K562 (cell line): ENCODE results near the gene CNN3. TPM values are rescaled to one million over a fixed set of nuclear protein-coding genes. Genes with fewer than 3 reads are reported as not detected.

Experiments
- ATAC-seq: fragments of 200-7000 bp; cut with Tn5 transposase; 3 replicates; pipeline ENCODE4 v1.9.1; 2020; ENCODE audit warnings: moderate library complexity
- BruUV-seq: library from RNA; stranded (reverse); fragments of 400-500 nt; replicated peaks from 2 replicates; lab custom pipeline; 2021; lab: Mats Ljungman, UMichigan
- CTCF ChIA-PET: fragments of 300-600 bp; formaldehyde crosslinking; extraction: SDS; loops from one replicate; lab custom pipeline; 2021; ENCODE audit warnings: low intra/inter-chr PET ratio; lab: Yijun Ruan, JAX
- POLR2A ChIA-PET: fragments of 300-600, 350-650 bp; sonication (Branson Sonifier 250); formaldehyde crosslinking; extraction: SDS; loops from one replicate; lab custom pipeline; 2021; ENCODE audit warnings: antibody characterized with exemption, inconsistent platforms; lab: Yijun Ruan, JAX
- DNase-seq, 4 experiments: peaks; one replicate each; pipeline versions ENCODE4 v3.0.0 to v3.0.0-alpha.2; 2011 to 2018; ENCODE audit warnings: low spot score in 3 of 4, mixed read lengths in 3 of 4; ENCODE audit errors: extremely low read depth in 1 of 4
- FAIRE-seq: peaks from 2 replicates; lab custom pipeline; 2011; peaks lifted over from hg19 to GRCh38; lab: Jason Lieb, UNC
- H2AFZ ChIP-seq: 2 replicates; pipeline ENCODE4 v1.6.0; 2011; ENCODE audit warnings: low read depth, low read length, control low read depth, inconsistent platforms
- H3K27ac ChIP-seq: fragments of 200-600 bp; 3 replicates; pipeline ENCODE4 v1.8.0; 2011; ENCODE audit warnings: low read depth, mild to moderate bottlenecking, control low read depth, inconsistent platforms, low read length, moderate library complexity, mixed read lengths; ENCODE audit errors: extremely low read depth
- H3K27me3 ChIP-seq, 2 experiments: fragments of 300-600 bp in 1 of 2; 2 replicates in 1 of 2; 3 replicates in 1 of 2; pipeline versions ENCODE4 v1.6.0 to v1.8.0; 2011; ENCODE audit warnings: inconsistent platforms in 2 of 2, low read length in 2 of 2, mild to moderate bottlenecking in 1 of 2, mixed read lengths in 1 of 2, moderate library complexity in 1 of 2; ENCODE audit not compliant: control insufficient read depth in 2 of 2, insufficient read depth in 2 of 2
- H3K36me3 ChIP-seq: fragments of 300-600 bp; 3 replicates; pipeline ENCODE4 v1.8.0; 2011; ENCODE audit warnings: mild to moderate bottlenecking, low read length, inconsistent platforms; ENCODE audit not compliant: control insufficient read depth, insufficient read depth
- H3K4me1 ChIP-seq, 2 experiments: fragments of 200-600 bp in 1 of 2; replicated peaks in 1 of 2; 2 replicates in 1 of 2; 3 replicates in 1 of 2; pipeline versions ENCODE4 v1.5.1 to v1.8.0; 2011; ENCODE audit warnings: inconsistent platforms in 2 of 2, low read length in 2 of 2, mild to moderate bottlenecking in 1 of 2, mixed read lengths in 1 of 2, moderate library complexity in 1 of 2; ENCODE audit not compliant: control insufficient read depth in 2 of 2, insufficient read depth in 2 of 2
- H3K4me2 ChIP-seq: 2 replicates; pipeline ENCODE4 v1.6.1; 2011; ENCODE audit warnings: low read length, control low read depth, inconsistent platforms, mixed read lengths; ENCODE audit not compliant: insufficient read depth
- H3K4me3 ChIP-seq: fragments of 200-600 bp; sonication (generic), shearing (Covaris generic); 2 replicates; pipeline ENCODE4 v1.5.1; 2016; ENCODE audit warnings: control low read depth, inconsistent platforms
- H3K79me2 ChIP-seq: fragments of 200-600 bp; 3 replicates; pipeline ENCODE4 v1.8.0; 2011; ENCODE audit warnings: low read length, inconsistent platforms; ENCODE audit not compliant: control insufficient read depth, insufficient read depth
- H3K9ac ChIP-seq, 2 experiments: 2 replicates each; pipeline versions ENCODE4 v1.6.0 to v1.6.1; 2011; ENCODE audit warnings: low read depth in 2 of 2, low read length in 2 of 2, control low read depth in 1 of 2, inconsistent platforms in 1 of 2, mild to moderate bottlenecking in 1 of 2, mixed read lengths in 1 of 2; ENCODE audit not compliant: insufficient read depth in 1 of 2
- H3K9me1 ChIP-seq: one replicate; pipeline ENCODE4 v1.6.0; 2011; ENCODE audit warnings: inconsistent platforms, mild to moderate bottlenecking, low read length, moderate library complexity; ENCODE audit not compliant: control insufficient read depth, insufficient read depth
- H3K9me3 ChIP-seq: replicated peaks from 2 replicates; pipeline ENCODE4 v1.5.1; 2011; ENCODE audit warnings: low read depth, low read length, inconsistent platforms; ENCODE audit not compliant: control insufficient read depth, insufficient read depth
- H4K20me1 ChIP-seq: replicated peaks from 2 replicates; pipeline ENCODE4 v1.6.1; 2011; ENCODE audit warnings: low read length, inconsistent platforms, mixed read lengths; ENCODE audit not compliant: control insufficient read depth, insufficient read depth
- ATF2 ChIP-seq: sonication (generic); formaldehyde crosslinking; IDR thresholded peaks from 2 replicates; pipeline ENCODE4 v1.8.1; 2022; ENCODE audit warnings: missing genetic modification reagents
- BRD4 ChIP-seq: fragments of 200-600 bp; sonication (generic); IDR thresholded peaks from 2 replicates; pipeline ENCODE4 v1.6.1; 2017; ENCODE audit warnings: inconsistent platforms
- E4F1 ChIP-seq: fragments of 250-450 bp; sonication (Bioruptor Pico); IDR thresholded peaks from 2 replicates; pipeline ENCODE4 v1.5.0; 2021; ENCODE audit warnings: mild to moderate bottlenecking, borderline replicate concordance
- ETV5 ChIP-seq: sonication (generic); formaldehyde crosslinking; IDR thresholded peaks from 2 replicates; pipeline ENCODE4 v1.4.0; 2020; ENCODE audit warnings: low read depth, mild to moderate bottlenecking, missing genetic modification reagents
- HLTF ChIP-seq: fragments of 450-650 bp; IDR thresholded peaks from 2 replicates; pipeline ENCODE4 v1.6.1; 2016
- HNRNPUL1 ChIP-seq: fragments of 200-400 bp; formaldehyde crosslinking; IDR thresholded peaks from 2 replicates; pipeline ENCODE4 v1.6.1; 2017; ENCODE audit warnings: low read length
- ILF3 ChIP-seq: fragments of 450-650 bp; IDR thresholded peaks from 2 replicates; pipeline ENCODE4 v1.6.1; 2018; ENCODE audit warnings: antibody characterized with exemption, mild to moderate bottlenecking, moderate library complexity, borderline replicate concordance
- KLF16 ChIP-seq: IDR thresholded peaks from 2 replicates; pipeline ENCODE4 v1.6.1; 2016; ENCODE audit warnings: antibody characterized with exemption
- KLF6 ChIP-seq: fragments of 250-450 bp; sonication (Bioruptor Pico); IDR thresholded peaks from 2 replicates; pipeline ENCODE4 v1.4.0; 2020; ENCODE audit warnings: mild to moderate bottlenecking, moderate library complexity, borderline replicate concordance
- RFX5 ChIP-seq: IDR thresholded peaks from 2 replicates; pipeline ENCODE4 v1.6.1; 2011; ENCODE audit warnings: low read depth, mild to moderate bottlenecking, improper control_type of control experiment, low read length
- SLC30A9 ChIP-seq: fragments of 250-450 bp; sonication (Bioruptor Pico); IDR thresholded peaks from 2 replicates; pipeline ENCODE4 v1.8.0; 2022; ENCODE audit warnings: mild to moderate bottlenecking, moderate library complexity
- THRAP3 ChIP-seq: fragments of 450-650 bp; IDR thresholded peaks from 2 replicates; pipeline ENCODE4 v1.6.1; 2016; ENCODE audit warnings: mild to moderate bottlenecking, inconsistent platforms, borderline replicate concordance
- U2AF1 ChIP-seq: fragments of 200-400 bp; formaldehyde crosslinking; optimal IDR thresholded peaks from 2 replicates; pipeline ENCODE3; 2017; ENCODE audit warnings: mild to moderate bottlenecking, low read depth, low read length, moderate library complexity
- WGBS: fragments of 100-300 bp; shearing (Covaris generic); methylation state at CpG from one replicate; pipeline ENCODE4 v1.1.6; 2016; ENCODE audit warnings: low coverage, mixed read lengths; ENCODE audit not compliant: insufficient coverage; ENCODE audit errors: missing lambda C conversion rate; 5-methylcytosine and 5-hydroxymethylcytosine counted together
- in situ Hi-C: fragments of 300-500 bp; cut with MboI; formaldehyde crosslinking; loops from 4 replicates; pipeline ENCODE4 v1.15.0; 2018; ENCODE audit warnings: inconsistent platforms, mixed read lengths
- intact Hi-C: fragments of 100-400 bp; cut with micrococcal nuclease; formaldehyde crosslinking; loops from 2 replicates; pipeline ENCODE4 v1.14.2; 2022
- polyA plus RNA-seq, 8 experiments: library from polyadenylated mRNA; depleted of rRNA in 4 of 8; stranded (reverse) in 5 of 8; unstranded in 3 of 8; fragments of >200 nt; fragmentation: Nextera tagmentation in 2 of 8; fragmentation: Illumina TruSeq in 1 of 8; extraction: Ambion mirVana in 2 of 8; extraction: Trizol in 1 of 8; gene quantifications; 2 replicates each; pipeline versions ENCODE4 v1.2.1 to v1.2.3, GENCODE V29; 2011 to 2014; ENCODE audit warnings: inconsistent platforms in 1 of 8, missing spikeins in 1 of 8
- total RNA-seq, 7 experiments: library from RNA; depleted of rRNA in 6 of 7; stranded (reverse); fragments of >200 nt in 6 of 7; fragmentation: Illumina TruSeq in 2 of 7; extraction: Trizol in 2 of 7; gene quantifications; 2 replicates each; pipeline versions ENCODE4 v1.2.1 to v1.2.3, GENCODE V29; 2011 to 2021; ENCODE audit warnings: low replicate concordance in 1 of 7
- TF ChIP-seq, protein P1 (sequence below): fragments of 450-650 bp; formaldehyde crosslinking; IDR thresholded peaks from 2 replicates; pipeline ENCODE4 v1.4.0; 2020; ENCODE audit warnings: mild to moderate bottlenecking, mixed read lengths
- TF ChIP-seq, protein P2 (sequence below): sonication (generic); formaldehyde crosslinking; IDR thresholded peaks from 2 replicates; pipeline ENCODE4 v1.9.0; 2022; ENCODE audit warnings: mild to moderate bottlenecking, missing genetic modification reagents
- TF ChIP-seq, protein P3 (sequence below): IDR thresholded peaks from 2 replicates; pipeline ENCODE4 v1.6.1; 2014; ENCODE audit warnings: antibody characterized with exemption

The CNN3 gene
- total and polyA plus RNA-seq, 9 of the 15 experiments (the other 6 are each of a cell fraction or from before 2014, with no cell fraction given) = 0.06 to 0.62 (median 0.18) TPM; not detected in 4

- TF ChIP-seq KLF16 = no peak
- no peak for TF ChIP-seq E4F1 (CRISPR knock-in tag)
- TF ChIP-seq ATF2 (CRISPR knock-in tag) = no peak
- no peak for TF ChIP-seq ILF3
- no peak for TF ChIP-seq THRAP3
- TF ChIP-seq BRD4 = no peak
- TF ChIP-seq, protein P1, sequence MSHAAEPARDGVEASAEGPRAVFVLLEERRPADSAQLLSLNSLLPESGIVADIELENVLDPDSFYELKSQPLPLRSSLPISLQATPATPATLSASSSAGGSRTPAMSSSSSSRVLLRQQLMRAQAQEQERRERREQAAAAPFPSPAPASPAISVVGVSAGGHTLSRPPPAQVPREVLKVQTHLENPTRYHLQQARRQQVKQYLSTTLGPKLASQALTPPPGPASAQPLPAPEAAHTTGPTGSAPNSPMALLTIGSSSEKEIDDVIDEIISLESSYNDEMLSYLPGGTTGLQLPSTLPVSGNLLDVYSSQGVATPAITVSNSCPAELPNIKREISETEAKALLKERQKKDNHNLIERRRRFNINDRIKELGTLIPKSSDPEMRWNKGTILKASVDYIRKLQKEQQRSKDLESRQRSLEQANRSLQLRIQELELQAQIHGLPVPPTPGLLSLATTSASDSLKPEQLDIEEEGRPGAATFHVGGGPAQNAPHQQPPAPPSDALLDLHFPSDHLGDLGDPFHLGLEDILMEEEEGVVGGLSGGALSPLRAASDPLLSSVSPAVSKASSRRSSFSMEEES = no peak
- TF ChIP-seq HLTF = no peak
- TF ChIP-seq SLC30A9 (CRISPR knock-in tag) = no peak
- TF ChIP-seq, protein P2, sequence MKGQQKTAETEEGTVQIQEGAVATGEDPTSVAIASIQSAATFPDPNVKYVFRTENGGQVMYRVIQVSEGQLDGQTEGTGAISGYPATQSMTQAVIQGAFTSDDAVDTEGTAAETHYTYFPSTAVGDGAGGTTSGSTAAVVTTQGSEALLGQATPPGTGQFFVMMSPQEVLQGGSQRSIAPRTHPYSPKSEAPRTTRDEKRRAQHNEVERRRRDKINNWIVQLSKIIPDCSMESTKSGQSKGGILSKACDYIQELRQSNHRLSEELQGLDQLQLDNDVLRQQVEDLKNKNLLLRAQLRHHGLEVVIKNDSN = no peak
- TF ChIP-seq U2AF1 = no peak
- TF ChIP-seq RFX5 = no peak
- TF ChIP-seq, protein P3, sequence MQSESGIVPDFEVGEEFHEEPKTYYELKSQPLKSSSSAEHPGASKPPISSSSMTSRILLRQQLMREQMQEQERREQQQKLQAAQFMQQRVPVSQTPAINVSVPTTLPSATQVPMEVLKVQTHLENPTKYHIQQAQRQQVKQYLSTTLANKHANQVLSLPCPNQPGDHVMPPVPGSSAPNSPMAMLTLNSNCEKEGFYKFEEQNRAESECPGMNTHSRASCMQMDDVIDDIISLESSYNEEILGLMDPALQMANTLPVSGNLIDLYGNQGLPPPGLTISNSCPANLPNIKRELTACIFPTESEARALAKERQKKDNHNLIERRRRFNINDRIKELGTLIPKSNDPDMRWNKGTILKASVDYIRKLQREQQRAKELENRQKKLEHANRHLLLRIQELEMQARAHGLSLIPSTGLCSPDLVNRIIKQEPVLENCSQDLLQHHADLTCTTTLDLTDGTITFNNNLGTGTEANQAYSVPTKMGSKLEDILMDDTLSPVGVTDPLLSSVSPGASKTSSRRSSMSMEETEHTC = no peak
- no peak for TF ChIP-seq ETV5 (CRISPR knock-in tag)
- no peak for TF ChIP-seq HNRNPUL1
- TF ChIP-seq KLF6 = no peak
- ATAC-seq (no peak), DNase-seq (no peak), FAIRE-seq (no peak)
- Histone ChIP-seq H3K27me3 (peaks cover 6 to 18% of the 10 kb centered on the region in 2 experiments; a peak in 3 of 5 replicates), H3K79me2 (no peaks in the 10 kb centered on the region), H3K36me3 (no peaks in the 10 kb centered on the region), H3K4me2 (no peak overlapping the region), H3K4me1 (no peaks in the 10 kb centered on the region; a peak in 1 of 5 replicates), H2AFZ (no peak overlapping the region), H3K4me3 (no peak overlapping the region), H3K27ac (no peak overlapping the region), H3K9ac (no peak overlapping the region), H3K9me1 (no peaks in the 10 kb centered on the region), H4K20me1 (no peaks in the 10 kb centered on the region), H3K9me3 (no peaks in the 10 kb centered on the region)
- POLR2A ChIA-PET = interaction anchor here (0.6 kb wide), 1 partner anchor 345 kb away, joined by 3 read pairs; no protein-coding TSS in a partner anchor
- in situ Hi-C loops (no loop called here), intact Hi-C loops (no loop called here)
- BruUV-seq = no TSS peak
- CTCF ChIA-PET = no interaction called here
- 8% methylated on average over 4 of the region's 4 CpGs for WGBS
These were observed 21.7 kb downstream of the CNN3 start for GRCh38 chr1:94905207-94905606.
